ENCODE results near the gene GINS3.

GRCh38 chr16:58419241-58419990 lies 27.1 kb downstream of the GINS3 start:
- TF ChIP-seq GLI2 (tag by site-specific recombination; IDR thresholded peaks at IDR 0.05; ENCODE audit: borderline replicate concordance, low read depth) (no peak), ZNF18 (tag by site-specific recombination; IDR thresholded peaks at IDR 0.05) (no peak), ZNF561 (tag by site-specific recombination; IDR thresholded peaks at IDR 0.05; ENCODE audit: borderline replicate concordance) (no peak), ZNF184 (tag by site-specific recombination; IDR thresholded peaks at IDR 0.05) (no peak), ZNF311 (tag by site-specific recombination; IDR thresholded peaks at IDR 0.05; ENCODE audit: borderline replicate concordance) (no peak), ZNF704 (tag by site-specific recombination; IDR thresholded peaks at IDR 0.05) (no peak), OVOL3 (tag by site-specific recombination; IDR thresholded peaks at IDR 0.05) (no peak), ZSCAN23 (tag by site-specific recombination; IDR thresholded peaks at IDR 0.05) (no peak)
- TF ChIP-seq, protein P1, sequence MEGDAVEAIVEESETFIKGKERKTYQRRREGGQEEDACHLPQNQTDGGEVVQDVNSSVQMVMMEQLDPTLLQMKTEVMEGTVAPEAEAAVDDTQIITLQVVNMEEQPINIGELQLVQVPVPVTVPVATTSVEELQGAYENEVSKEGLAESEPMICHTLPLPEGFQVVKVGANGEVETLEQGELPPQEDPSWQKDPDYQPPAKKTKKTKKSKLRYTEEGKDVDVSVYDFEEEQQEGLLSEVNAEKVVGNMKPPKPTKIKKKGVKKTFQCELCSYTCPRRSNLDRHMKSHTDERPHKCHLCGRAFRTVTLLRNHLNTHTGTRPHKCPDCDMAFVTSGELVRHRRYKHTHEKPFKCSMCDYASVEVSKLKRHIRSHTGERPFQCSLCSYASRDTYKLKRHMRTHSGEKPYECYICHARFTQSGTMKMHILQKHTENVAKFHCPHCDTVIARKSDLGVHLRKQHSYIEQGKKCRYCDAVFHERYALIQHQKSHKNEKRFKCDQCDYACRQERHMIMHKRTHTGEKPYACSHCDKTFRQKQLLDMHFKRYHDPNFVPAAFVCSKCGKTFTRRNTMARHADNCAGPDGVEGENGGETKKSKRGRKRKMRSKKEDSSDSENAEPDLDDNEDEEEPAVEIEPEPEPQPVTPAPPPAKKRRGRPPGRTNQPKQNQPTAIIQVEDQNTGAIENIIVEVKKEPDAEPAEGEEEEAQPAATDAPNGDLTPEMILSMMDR (tag by site-specific recombination; IDR thresholded peaks at IDR 0.05): no peak
- TF ChIP-seq, protein P2, sequence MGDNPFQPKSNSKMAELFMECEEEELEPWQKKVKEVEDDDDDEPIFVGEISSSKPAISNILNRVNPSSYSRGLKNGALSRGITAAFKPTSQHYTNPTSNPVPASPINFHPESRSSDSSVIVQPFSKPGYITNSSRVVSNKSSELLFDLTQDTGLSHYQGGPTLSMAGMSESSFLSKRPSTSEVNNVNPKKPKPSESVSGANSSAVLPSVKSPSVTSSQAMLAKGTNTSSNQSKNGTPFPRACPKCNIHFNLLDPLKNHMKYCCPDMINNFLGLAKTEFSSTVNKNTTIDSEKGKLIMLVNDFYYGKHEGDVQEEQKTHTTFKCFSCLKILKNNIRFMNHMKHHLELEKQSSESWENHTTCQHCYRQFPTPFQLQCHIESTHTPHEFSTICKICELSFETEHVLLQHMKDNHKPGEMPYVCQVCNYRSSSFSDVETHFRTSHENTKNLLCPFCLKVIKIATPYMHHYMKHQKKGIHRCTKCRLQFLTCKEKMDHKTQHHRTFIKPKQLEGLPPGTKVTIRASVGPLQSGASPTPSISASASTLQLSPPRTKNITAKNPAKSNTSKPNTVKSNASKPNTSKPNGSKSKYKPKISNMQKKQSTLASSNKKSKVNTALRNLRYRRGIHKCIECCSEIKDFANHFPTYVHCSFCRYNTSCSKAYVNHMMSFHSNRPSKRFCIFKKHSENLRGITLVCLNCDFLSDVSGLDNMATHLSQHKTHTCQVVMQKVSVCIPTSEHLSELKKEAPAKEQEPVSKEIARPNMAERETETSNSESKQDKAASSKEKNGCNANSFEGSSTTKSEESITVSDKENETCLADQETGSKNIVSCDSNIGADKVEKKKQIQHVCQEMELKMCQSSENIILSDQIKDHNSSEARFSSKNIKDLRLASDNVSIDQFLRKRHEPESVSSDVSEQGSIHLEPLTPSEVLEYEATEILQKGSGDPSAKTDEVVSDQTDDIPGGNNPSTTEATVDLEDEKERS (tag by site-specific recombination; IDR thresholded peaks at IDR 0.05): no peak

Data from HEK293 (cell line).